HepG2 (cell line): ENCODE measurements around the gene MYH7B. TPM values are rescaled to one million over a fixed set of nuclear protein-coding genes. Genes with fewer than 3 reads are reported as not detected.

ENCODE experiments used
- HNRNPH1 ChIP-seq: fragments of 200-400 bp; formaldehyde crosslinking; optimal IDR thresholded peaks from 2 replicates; pipeline ENCODE3; 2017; ENCODE audit warnings: mild to moderate bottlenecking, low read depth, low read length
- IRF1 ChIP-seq: sonication (generic); formaldehyde crosslinking; IDR thresholded peaks from 2 replicates; pipeline ENCODE4 v1.4.0; 2020; ENCODE audit warnings: low read depth, mild to moderate bottlenecking, missing genetic modification reagents
- KDM4B ChIP-seq: sonication (generic); formaldehyde crosslinking; IDR thresholded peaks from 2 replicates; pipeline ENCODE4 v1.4.0; 2020; ENCODE audit warnings: missing genetic modification reagents
- MTF1 ChIP-seq: sonication (generic); formaldehyde crosslinking; IDR thresholded peaks from 2 replicates; pipeline ENCODE4 v1.5.0; 2020; ENCODE audit warnings: missing genetic modification reagents
- NR2F1 ChIP-seq, 2 experiments: fragments of 450-650 bp in 1 of 2; formaldehyde crosslinking in 1 of 2; IDR thresholded peaks; 2 replicates each; pipeline versions ENCODE4 v1.5.0 to v1.6.1; 2016 to 2020; ENCODE audit warnings: mild to moderate bottlenecking in 1 of 2, missing compliant biosample characterization in 1 of 2, missing genetic modification reagents in 1 of 2, moderate library complexity in 1 of 2
- RFX3 ChIP-seq: IDR thresholded peaks from 2 replicates; pipeline ENCODE4 v1.6.1; 2016; ENCODE audit warnings: missing biosample characterization, missing genetic modification reagents
- SETDB1 ChIP-seq: sonication (generic); formaldehyde crosslinking; IDR thresholded peaks from 2 replicates; pipeline ENCODE4 v1.5.1; 2020; ENCODE audit warnings: missing genetic modification reagents, mild to moderate bottlenecking, borderline replicate concordance
- SP4 ChIP-seq: sonication (generic); formaldehyde crosslinking; IDR thresholded peaks from 2 replicates; pipeline ENCODE4 v1.8.1; 2023; ENCODE audit warnings: mild to moderate bottlenecking, missing genetic modification reagents
- TOPORS ChIP-seq: sonication (generic); formaldehyde crosslinking; IDR thresholded peaks from 2 replicates; pipeline ENCODE4 v1.8.0; 2023; ENCODE audit warnings: mild to moderate bottlenecking, missing genetic modification reagents
- TP53 ChIP-seq: sonication (generic); formaldehyde crosslinking; conservative IDR thresholded peaks from 2 replicates; pipeline ENCODE4 v1.4.0; 2020; ENCODE audit warnings: missing genetic modification reagents
- ZFP1 ChIP-seq: IDR thresholded peaks from 2 replicates; pipeline ENCODE4 v1.6.1; 2016
- ZFP82 ChIP-seq: sonication (generic); formaldehyde crosslinking; IDR thresholded peaks from 2 replicates; pipeline ENCODE4 v1.5.1; 2020; ENCODE audit warnings: mild to moderate bottlenecking, missing genetic modification reagents, borderline replicate concordance
- ZHX2 ChIP-seq, 2 experiments: sonication (generic) in 1 of 2; formaldehyde crosslinking in 1 of 2; IDR thresholded peaks; 2 replicates each; pipeline versions ENCODE4 v1.6.1 to v1.9.0; 2014 to 2022; ENCODE audit warnings: antibody characterized with exemption in 1 of 2, borderline replicate concordance in 1 of 2, inconsistent platforms in 1 of 2, low read depth in 1 of 2, missing genetic modification reagents in 1 of 2
- ZNF292 ChIP-seq: sonication (generic); formaldehyde crosslinking; IDR thresholded peaks from 2 replicates; pipeline ENCODE4 v1.8.1; 2022; ENCODE audit warnings: mild to moderate bottlenecking, low read depth, missing genetic modification reagents, borderline replicate concordance
- ZNF343 ChIP-seq: sonication (generic); formaldehyde crosslinking; IDR thresholded peaks from 2 replicates; pipeline ENCODE4 v1.4.0; 2020; ENCODE audit warnings: mild to moderate bottlenecking, missing genetic modification reagents
- ZNF878 ChIP-seq: sonication (generic); formaldehyde crosslinking; IDR thresholded peaks from 2 replicates; pipeline ENCODE4 v1.8.1; 2023; ENCODE audit warnings: mild to moderate bottlenecking, missing genetic modification reagents, moderate library complexity
- polyA plus RNA-seq, 8 experiments: library from polyadenylated mRNA; depleted of rRNA in 3 of 8; stranded (reverse) in 7 of 8; unstranded in 1 of 8; fragments of >200 nt; fragmentation: Illumina TruSeq in 4 of 8; extraction: Trizol in 4 of 8; gene quantifications; 2 replicates each; pipeline versions ENCODE4 v1.2.1 to v1.2.3, GENCODE V29; 2011 to 2016; ENCODE audit warnings: low read depth in 4 of 8, missing spikeins in 1 of 8, mixed read lengths in 1 of 8; ENCODE audit not compliant: insufficient read depth in 1 of 8
- total RNA-seq, 5 experiments: library from RNA; depleted of rRNA; stranded (reverse); fragments of >200 nt; fragmentation: Illumina TruSeq; extraction: Trizol; gene quantifications; 2 replicates each; pipeline ENCODE4 v1.2.3, GENCODE V29; 2016; ENCODE audit warnings: low read depth in 1 of 5
- TF ChIP-seq, protein P1 (sequence below): sonication (generic); formaldehyde crosslinking; IDR thresholded peaks from 2 replicates; pipeline ENCODE4 v1.8.1; 2023; ENCODE audit warnings: missing genetic modification reagents, inconsistent platforms, borderline replicate concordance
- TF ChIP-seq, protein P2 (sequence below), 2 experiments: sonication (generic) in 1 of 2; formaldehyde crosslinking in 1 of 2; IDR thresholded peaks; 2 replicates each; pipeline versions ENCODE4 v1.4.0 to v1.6.1; 2018 to 2020; ENCODE audit warnings: missing genetic modification reagents in 2 of 2, borderline replicate concordance in 1 of 2, low read depth in 1 of 2, mild to moderate bottlenecking in 1 of 2, missing biosample characterization in 1 of 2

The MYH7B gene
- total and polyA plus RNA-seq, 2 of the 13 experiments (the other 11 are each of a cell fraction or from before 2014, with no cell fraction given) = 0.05 to 0.20 TPM

- TF ChIP-seq NR2F1 (CRISPR knock-in tag; IDR thresholded peaks at IDR 0.05) (peak; percentile 25 to 28; a peak in 2 of 4 replicates), MTF1 (CRISPR knock-in tag) (no peak), ZNF878 (no peak), IRF1 (no peak), RFX3 (no peak), ZNF343 (CRISPR knock-in tag) (no peak), ZNF292 (CRISPR knock-in tag) (no peak), KDM4B (no peak), SETDB1 (CRISPR knock-in tag) (no peak), HNRNPH1 (peak; percentile 11), TOPORS (CRISPR knock-in tag) (no peak), ZFP1 (CRISPR knock-in tag) (no peak), SP4 (CRISPR knock-in tag) (no peak), ZHX2 (IDR thresholded peaks at IDR 0.05; ENCODE audit: low read depth) (no peak), ZHX2 (CRISPR knock-in tag; IDR thresholded peaks at IDR 0.05; ENCODE audit: borderline replicate concordance) (no peak), TP53 (CRISPR knock-in tag) (no peak), ZFP82 (CRISPR knock-in tag) (no peak)
- TF ChIP-seq, protein P1, sequence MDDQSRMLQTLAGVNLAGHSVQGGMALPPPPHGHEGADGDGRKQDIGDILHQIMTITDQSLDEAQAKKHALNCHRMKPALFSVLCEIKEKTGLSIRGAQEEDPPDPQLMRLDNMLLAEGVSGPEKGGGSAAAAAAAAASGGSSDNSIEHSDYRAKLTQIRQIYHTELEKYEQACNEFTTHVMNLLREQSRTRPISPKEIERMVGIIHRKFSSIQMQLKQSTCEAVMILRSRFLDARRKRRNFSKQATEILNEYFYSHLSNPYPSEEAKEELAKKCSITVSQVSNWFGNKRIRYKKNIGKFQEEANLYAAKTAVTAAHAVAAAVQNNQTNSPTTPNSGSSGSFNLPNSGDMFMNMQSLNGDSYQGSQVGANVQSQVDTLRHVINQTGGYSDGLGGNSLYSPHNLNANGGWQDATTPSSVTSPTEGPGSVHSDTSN (CRISPR knock-in tag) = no peak
- TF ChIP-seq, protein P2, sequence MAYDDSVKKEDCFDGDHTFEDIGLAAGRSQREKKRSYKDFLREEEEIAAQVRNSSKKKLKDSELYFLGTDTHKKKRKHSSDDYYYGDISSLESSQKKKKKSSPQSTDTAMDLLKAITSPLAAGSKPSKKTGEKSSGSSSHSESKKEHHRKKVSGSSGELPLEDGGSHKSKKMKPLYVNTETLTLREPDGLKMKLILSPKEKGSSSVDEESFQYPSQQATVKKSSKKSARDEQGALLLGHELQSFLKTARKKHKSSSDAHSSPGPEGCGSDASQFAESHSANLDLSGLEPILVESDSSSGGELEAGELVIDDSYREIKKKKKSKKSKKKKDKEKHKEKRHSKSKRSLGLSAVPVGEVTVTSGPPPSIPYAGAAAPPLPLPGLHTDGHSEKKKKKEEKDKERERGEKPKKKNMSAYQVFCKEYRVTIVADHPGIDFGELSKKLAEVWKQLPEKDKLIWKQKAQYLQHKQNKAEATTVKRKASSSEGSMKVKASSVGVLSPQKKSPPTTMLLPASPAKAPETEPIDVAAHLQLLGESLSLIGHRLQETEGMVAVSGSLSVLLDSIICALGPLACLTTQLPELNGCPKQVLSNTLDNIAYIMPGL (CRISPR knock-in tag; IDR thresholded peaks at IDR 0.05; ENCODE audit: borderline replicate concordance in 1 of 2, low read depth in 1 of 2) = no peak
Measured at GRCh38 chr20:34997774-34998173, 42.1 kb downstream of the MYH7B start (continued).
